HL-60 (cell line): ENCODE results near the gene DCLK2.

Experiments
- DNase-seq, 2 experiments: peaks; one replicate each; pipeline ENCODE4 v3.0.0-alpha.2; 2010 to 2020; ENCODE audit warnings: low read depth in 1 of 2, low spot score in 1 of 2
- H3K27ac ChIP-seq: fragments of 250-450 bp; sonication (Bioruptor Pico); replicated peaks from 2 replicates; pipeline ENCODE4 v1.5.1; 2020; ENCODE audit warnings: mild to moderate bottlenecking, moderate library complexity
- H3K27me3 ChIP-seq: fragments of 250-450 bp; sonication (Bioruptor Pico); 2 replicates; pipeline ENCODE4 v1.5.1; 2021; ENCODE audit warnings: mild to moderate bottlenecking, moderate library complexity; ENCODE audit not compliant: insufficient read depth, poor library complexity, severe bottlenecking
- H3K4me3 ChIP-seq: replicated peaks from 2 replicates; pipeline ENCODE4 v1.5.1; 2011; ENCODE audit warnings: mild to moderate bottlenecking, control low read depth, low read length; ENCODE audit not compliant: insufficient read depth
- CTCF ChIP-seq: IDR thresholded peaks from one replicate; pipeline ENCODE4 v1.5.1; 2011; ENCODE audit warnings: low read length, control low read depth, inconsistent platforms; ENCODE audit not compliant: insufficient read depth
- GABPA ChIP-seq: IDR thresholded peaks from 2 replicates; pipeline ENCODE4 v1.6.1; 2012; ENCODE audit warnings: low read depth
- POLR2AphosphoS5 ChIP-seq: IDR thresholded peaks from 2 replicates; pipeline ENCODE4 v1.6.1; 2012; ENCODE audit warnings: low read depth
- REST ChIP-seq: IDR thresholded peaks from 2 replicates; pipeline ENCODE4 v1.6.1; 2012; ENCODE audit warnings: low read depth; ENCODE audit not compliant: insufficient replicate concordance
- SPI1 ChIP-seq: IDR thresholded peaks from 2 replicates; pipeline ENCODE4 v1.6.1; 2012; ENCODE audit warnings: low read depth, mild to moderate bottlenecking, borderline replicate concordance

DCLK2 gene

GRCh38 chr4:150211799-150212445 is 133.7 kb downstream of the DCLK2 start:
- TF ChIP-seq REST (no peak), GABPA (no peak), CTCF (no peak), SPI1 (no peak), POLR2AphosphoS5 (no peak)
- Histone ChIP-seq H3K4me3 (no peak overlapping the region), H3K27ac (no peak overlapping the region), H3K27me3 (no peaks in the 10 kb centered on the region)
- DNase-seq, result no peak

GRCh38 chr4:150212485-150212884 is 134.2 kb downstream of the DCLK2 start:
- TF ChIP-seq SPI1, result no peak
- H3K4me3 ChIP-seq, result no peak overlapping the region
- H3K27ac ChIP-seq, result no peak overlapping the region

GRCh38 chr4:150212927-150213326 is 134.7 kb downstream of the DCLK2 start:
- no peak overlapping the region for H3K27ac ChIP-seq
- no peak overlapping the region for H3K4me3 ChIP-seq
- no peaks in the 10 kb centered on the region for H3K27me3 ChIP-seq
- DNase-seq, result no peak
- no peak for TF ChIP-seq REST
- TF ChIP-seq CTCF, result no peak
- no peak for TF ChIP-seq POLR2AphosphoS5
- no peak for TF ChIP-seq GABPA
- no peak for TF ChIP-seq SPI1

More at GRCh38 chr4:150212485-150212884, 134.2 kb downstream of the DCLK2 start:
- DNase-seq, result no peak
- no peaks in the 10 kb centered on the region for H3K27me3 ChIP-seq

- TF ChIP-seq POLR2AphosphoS5, result no peak
- no peak for TF ChIP-seq GABPA
- TF ChIP-seq REST, result no peak
- no peak for TF ChIP-seq SPI1
- no peak for TF ChIP-seq CTCF
- H3K27ac ChIP-seq, result no peak overlapping the region
Measured at GRCh38 chr4:150215601-150216000, 137.4 kb downstream of the DCLK2 start.

More at GRCh38 chr4:150215601-150216000, 137.4 kb downstream of the DCLK2 start:
- Histone ChIP-seq H3K27me3 (no peaks in the 10 kb centered on the region), H3K4me3 (no peak overlapping the region)
- DNase-seq, result no peak
